Right lobe of liver (tissue), 6 donors: ENCODE measurements around the gene MRRF. TPM values are rescaled to one million over a fixed set of nuclear protein-coding genes. Genes with fewer than 3 reads are reported as not detected.

Experiments used
- ATAC-seq, 4 donors: fragments of 200-7000 bp; cut with Tn5 transposase; one replicate each; pipeline ENCODE4 v1.9.1; 2020; ENCODE audit warnings: mild to moderate bottlenecking in 4 of 4, moderate library complexity in 4 of 4
- DNase-seq, 3 donors: peaks; one replicate each; pipeline ENCODE4 v3.0.0-alpha.2; 2020
- H3K27ac ChIP-seq, 3 donors: fragments of 200-600 bp; one replicate each; pipeline ENCODE4 v1.8.0; 2022
- H3K27me3 ChIP-seq, 2 donors: fragments of 200-600 bp; one replicate each; pipeline ENCODE4 v1.8.0; 2022
- H3K36me3 ChIP-seq, 4 donors: fragments of 200-600 bp; sonication (generic) in 1 of 4; one replicate each; pipeline versions ENCODE4 v1.5.1 to v1.8.0; 2017 to 2022; ENCODE audit warnings: control low read depth in 1 of 4
- H3K4me1 ChIP-seq, 4 donors: fragments of 200-600 bp; sonication (generic) in 1 of 4; one replicate each; pipeline versions ENCODE4 v1.5.1 to v1.8.0; 2017 to 2022; ENCODE audit warnings: control low read depth in 1 of 4
- H3K4me3 ChIP-seq, 3 donors: fragments of 200-600 bp; one replicate each; pipeline ENCODE4 v1.8.0; 2022
- H3K9me3 ChIP-seq, 4 donors: fragments of 200-600 bp; sonication (generic) in 1 of 4; one replicate each; pipeline versions ENCODE4 v1.5.1 to v1.8.0; 2017 to 2022; ENCODE audit warnings: control low read depth in 1 of 4
- CTCF ChIP-seq, 4 donors: fragments of 200-600 bp in 3 of 4; fragments of 450-650 bp in 1 of 4; IDR thresholded peaks; one replicate each; pipeline versions ENCODE4 v1.5.1 to v1.8.0; 2016 to 2022; ENCODE audit warnings: antibody characterized with exemption in 4 of 4, mild to moderate bottlenecking in 2 of 4
- POLR2A ChIP-seq: fragments of 450-650 bp; IDR thresholded peaks from one replicate; pipeline ENCODE4 v1.6.1; 2017; ENCODE audit warnings: antibody characterized with exemption, mild to moderate bottlenecking
- WGBS: methylation state at CpG from one replicate; pipeline ENCODE4 v1.1.6; 2018; ENCODE audit warnings: low coverage, low lambda C conversion rate; ENCODE audit not compliant: insufficient coverage; ENCODE audit errors: missing lambda C conversion rate; 5-methylcytosine and 5-hydroxymethylcytosine counted together
- intact Hi-C, 2 donors: fragments of 100-400 bp; cut with DNase I; formaldehyde crosslinking; loops; one replicate each; pipeline versions ENCODE4 v1.11.2 to v1.14.1; 2022
- total RNA-seq, 6 experiments: library from RNA; depleted of rRNA in 2 of 6; stranded (reverse); fragments of >200 nt in 2 of 6; fragmentation: NEBNext Ultra II Directional in 3 of 6; extraction: Animal tissue kit (Norgen Biotek cat#: 25700) in 3 of 6; gene quantifications; one replicate each; pipeline versions ENCODE4 v1.1.0 to v1.2.4, GENCODE V29; 2016 to 2023
- donor health status: DM: no; HTN: yes; CAD: no.
- donor health status: DM: no; HTN: no; CAD: no.
- donor health status: DM: no; HTN: no; CAD: no.
- donor health status: DM: no; HTN: yes; CAD: no.
- donor health status: DM: no; HTN: yes; CAD: no.

MRRF gene
- total RNA-seq, 6 experiments from 2014 or later: 17.4 to 34.0 (median 22.6) TPM

GRCh38 chr9:122333169-122333808 is 68.6 kb downstream of the MRRF start:
- WGBS: 70% methylated on average over 5 of the region's 10 CpGs
- TF ChIP-seq POLR2A (no peak), CTCF (IDR thresholded peaks at IDR 0.05) (no peak)
- ATAC-seq: no peak
- no peak overlapping the region for H3K27ac ChIP-seq
- no peak overlapping the region for H3K4me3 ChIP-seq
- H3K9me3 ChIP-seq: no peaks in the 10 kb centered on the region
- H3K27me3 ChIP-seq: no peaks in the 10 kb centered on the region
- peaks cover 0 to 8% (median 0%) of the 10 kb centered on the region in 4 donors for H3K36me3 ChIP-seq
- intact Hi-C loops: no loop called here
- DNase-seq: no peak
- no peaks in the 10 kb centered on the region for H3K4me1 ChIP-seq

GRCh38 chr9:122334916-122335315 is 70.2 kb downstream of the MRRF start:
- no peaks in the 10 kb centered on the region for H3K9me3 ChIP-seq
- H3K4me3 ChIP-seq: no peak overlapping the region
- intact Hi-C loops: no loop called here
- DNase-seq: no peak
- no peaks in the 10 kb centered on the region for H3K27me3 ChIP-seq
- TF ChIP-seq CTCF (IDR thresholded peaks at IDR 0.05) (no peak), POLR2A (no peak)
- H3K4me1 ChIP-seq: no peaks in the 10 kb centered on the region
- H3K27ac ChIP-seq: no peak overlapping the region
- H3K36me3 ChIP-seq: no peaks in the 10 kb centered on the region
- no peak for ATAC-seq
- 76% methylated on average over 4 of the region's 4 CpGs for WGBS

GRCh38 chr9:122336189-122336588 is 71.5 kb downstream of the MRRF start:
- WGBS: 72% methylated on average over 3 of the region's 5 CpGs
- no peak overlapping the region for H3K4me3 ChIP-seq
- intact Hi-C loops: no loop called here
- no peaks in the 10 kb centered on the region for H3K4me1 ChIP-seq
- no peaks in the 10 kb centered on the region for H3K9me3 ChIP-seq
- no peak overlapping the region for H3K27ac ChIP-seq
- no peaks in the 10 kb centered on the region for H3K27me3 ChIP-seq
- ATAC-seq (no peak), DNase-seq (no peak)
- TF ChIP-seq POLR2A: no peak
- TF ChIP-seq CTCF (IDR thresholded peaks at IDR 0.05): no peak
- H3K36me3 ChIP-seq: no peaks in the 10 kb centered on the region

- Histone ChIP-seq H3K27ac (no peak overlapping the region), H3K27me3 (no peaks in the 10 kb centered on the region), H3K36me3 (no peaks in the 10 kb centered on the region), H3K4me3 (no peak overlapping the region), H3K4me1 (no peaks in the 10 kb centered on the region), H3K9me3 (no peaks in the 10 kb centered on the region)
- TF ChIP-seq POLR2A (no peak), CTCF (IDR thresholded peaks at IDR 0.05) (no peak)
- WGBS: 13% methylated on average over 4 of the region's 26 CpGs
- intact Hi-C loops: no loop called here
- ATAC-seq (no peak), DNase-seq (no peak)
These were observed 72.3 kb downstream of the MRRF start for GRCh38 chr9:122336866-122337555.
